H1 (cell line): ENCODE results near the gene KCNV2. TPM values are rescaled to one million over a fixed set of nuclear protein-coding genes. Genes with fewer than 3 reads are reported as not detected.

ENCODE experiments used
- CTCF ChIA-PET: fragments of 300-600 bp; sonication (Branson Sonifier 250); formaldehyde crosslinking; loops from one replicate; lab custom pipeline; 2021; ENCODE audit not compliant: partially characterized antibody; lab: Charles Lee
- POLR2A ChIA-PET: fragments of 300-600 bp; sonication (Branson Sonifier 250); formaldehyde crosslinking; loops from one replicate; lab custom pipeline; 2021; ENCODE audit warnings: inconsistent platforms; ENCODE audit not compliant: partially characterized antibody; lab: Charles Lee
- DNase-seq, 2 experiments: peaks; one replicate each; pipeline versions ENCODE4 v3.0.0 to v3.0.0-alpha.2; 2010 to 2022; ENCODE audit warnings: low spot score in 2 of 2, low read depth in 1 of 2, mixed read lengths in 1 of 2
- FAIRE-seq: peaks from 2 replicates; lab custom pipeline; 2011; peaks lifted over from hg19 to GRCh38; lab: Jason Lieb, UNC
- H2AFZ ChIP-seq: 2 replicates; pipeline ENCODE4 v1.8.1; 2012; ENCODE audit warnings: low read length, inconsistent platforms
- H2AK5ac ChIP-seq: 2 replicates; pipeline ENCODE4 v1.6.1; 2013; ENCODE audit warnings: low read depth, low read length
- H2BK120ac ChIP-seq: replicated peaks from 2 replicates; pipeline ENCODE3; 2013; ENCODE audit warnings: low read depth, low read length, inconsistent platforms
- H2BK12ac ChIP-seq: 2 replicates; pipeline ENCODE4 v1.6.1; 2013; ENCODE audit warnings: low read depth, low read length
- H2BK15ac ChIP-seq: 2 replicates; pipeline ENCODE4 v1.6.1; 2013; ENCODE audit warnings: low read length
- H2BK20ac ChIP-seq: 2 replicates; pipeline ENCODE4 v1.6.1; 2013; ENCODE audit warnings: low read length
- H2BK5ac ChIP-seq: 2 replicates; pipeline ENCODE4 v1.6.1; 2013; ENCODE audit warnings: low read depth, low read length
- H3K14ac ChIP-seq: 2 replicates; pipeline ENCODE4 v1.6.1; 2013; ENCODE audit warnings: inconsistent platforms; ENCODE audit not compliant: insufficient read length
- H3K18ac ChIP-seq: 2 replicates; pipeline ENCODE4 v1.6.1; 2013; ENCODE audit warnings: low read length; ENCODE audit errors: extremely low read depth
- H3K23ac ChIP-seq: 2 replicates; pipeline ENCODE4 v1.6.1; 2013; ENCODE audit warnings: inconsistent platforms; ENCODE audit not compliant: insufficient read length
- H3K23me2 ChIP-seq: 2 replicates; pipeline ENCODE4 v1.6.1; 2013; ENCODE audit warnings: low read depth, low read length
- H3K27ac ChIP-seq: 2 replicates; pipeline ENCODE4 v1.6.1; 2011; ENCODE audit warnings: low read depth, low read length, inconsistent platforms
- H3K27me3 ChIP-seq, 4 experiments: replicated peaks in 1 of 4; 1 replicate in 1 of 4; 2 replicates in 3 of 4; pipeline versions ENCODE4 v1.6.1 to v1.8.1; 2011 to 2013; ENCODE audit warnings: low read length in 3 of 4, mild to moderate bottlenecking in 3 of 4, inconsistent platforms in 2 of 4, mixed read lengths in 2 of 4, moderate library complexity in 1 of 4; ENCODE audit not compliant: control insufficient read depth in 3 of 4, insufficient read depth in 3 of 4; ENCODE audit errors: extremely low read depth in 1 of 4
- H3K36me3 ChIP-seq, 4 experiments: 2 replicates each; pipeline versions ENCODE4 v1.6.1 to v1.8.1; 2011 to 2013; ENCODE audit warnings: mild to moderate bottlenecking in 4 of 4, low read length in 3 of 4, moderate library complexity in 2 of 4, control low read depth in 1 of 4, inconsistent platforms in 1 of 4; ENCODE audit not compliant: insufficient read depth in 4 of 4, control insufficient read depth in 2 of 4
- H3K4ac ChIP-seq: replicated peaks from 2 replicates; pipeline ENCODE3; 2013; ENCODE audit warnings: low read length, low read depth, mixed read lengths, inconsistent platforms; ENCODE audit not compliant: insufficient read length
- H3K4me1 ChIP-seq, 4 experiments: replicated peaks in 1 of 4; 1 replicate in 1 of 4; 2 replicates in 3 of 4; pipeline versions ENCODE4 v1.6.1 to v1.8.1; 2011 to 2013; ENCODE audit warnings: low read length in 3 of 4, inconsistent platforms in 2 of 4, mixed read lengths in 1 of 4; ENCODE audit not compliant: insufficient read depth in 4 of 4, control insufficient read depth in 3 of 4
- H3K4me2 ChIP-seq, 2 experiments: 2 replicates each; pipeline versions ENCODE4 v1.6.1 to v1.8.1; 2011 to 2013; ENCODE audit warnings: low read depth in 2 of 2, low read length in 2 of 2, control low read depth in 1 of 2, inconsistent platforms in 1 of 2, mild to moderate bottlenecking in 1 of 2; ENCODE audit not compliant: insufficient read depth in 1 of 2
- H3K4me3 ChIP-seq, 4 experiments: fragments of 200-600, 300-600 bp in 1 of 4; sonication (generic), shearing (Covaris generic), sonication (Bioruptor Twin) in 1 of 4; 2 replicates each; pipeline versions ENCODE4 v1.5.1 to v1.8.1; 2011 to 2016; ENCODE audit warnings: low read length in 4 of 4, low read depth in 3 of 4, control low read depth in 2 of 4, inconsistent platforms in 2 of 4, mild to moderate bottlenecking in 2 of 4, mixed read lengths in 1 of 4, moderate library complexity in 1 of 4; ENCODE audit not compliant: insufficient read depth in 2 of 4; ENCODE audit errors: extremely low read depth in 1 of 4
- H3K56ac ChIP-seq: replicated peaks from 2 replicates; pipeline ENCODE3; 2013; ENCODE audit warnings: low read depth, mild to moderate bottlenecking, mixed read lengths, low read length, inconsistent platforms; ENCODE audit not compliant: insufficient read length
- H3K79me1 ChIP-seq: 2 replicates; pipeline ENCODE4 v1.6.1; 2013; ENCODE audit warnings: low read depth, low read length, control low read depth
- H3K79me2 ChIP-seq, 2 experiments: 2 replicates each; pipeline versions ENCODE4 v1.6.1 to v1.8.1; 2012 to 2013; ENCODE audit warnings: low read length in 2 of 2, mild to moderate bottlenecking in 2 of 2, inconsistent platforms in 1 of 2; ENCODE audit not compliant: insufficient read depth in 2 of 2, control insufficient read depth in 1 of 2
- H3K9ac ChIP-seq, 4 experiments: replicated peaks in 1 of 4; 1 replicate in 1 of 4; 2 replicates in 3 of 4; pipeline versions ENCODE4 v1.6.1 to v1.8.1; 2011 to 2013; ENCODE audit warnings: low read depth in 3 of 4, low read length in 3 of 4, control low read depth in 2 of 4, mild to moderate bottlenecking in 2 of 4, moderate library complexity in 2 of 4, inconsistent platforms in 1 of 4; ENCODE audit errors: extremely low read depth in 1 of 4
- H3K9me3 ChIP-seq, 2 experiments: 2 replicates each; pipeline versions ENCODE4 v1.6.1 to v1.8.1; 2012 to 2013; ENCODE audit warnings: mild to moderate bottlenecking in 2 of 2, moderate library complexity in 2 of 2, control low read depth in 1 of 2, inconsistent platforms in 1 of 2, low read depth in 1 of 2, low read length in 1 of 2, mixed read lengths in 1 of 2; ENCODE audit not compliant: insufficient read depth in 2 of 2
- H4K20me1 ChIP-seq, 2 experiments: replicated peaks in 1 of 2; 2 replicates each; pipeline versions ENCODE3 to v1.8.1; 2011 to 2013; ENCODE audit warnings: inconsistent platforms in 2 of 2, low read length in 2 of 2, mild to moderate bottlenecking in 1 of 2; ENCODE audit not compliant: insufficient read depth in 2 of 2, control insufficient read depth in 1 of 2
- H4K5ac ChIP-seq: 2 replicates; pipeline ENCODE4 v1.6.1; 2013; ENCODE audit warnings: low read length, low read depth, mixed read lengths, inconsistent platforms; ENCODE audit not compliant: insufficient read length
- H4K8ac ChIP-seq: 2 replicates; pipeline ENCODE4 v1.8.0; 2013; ENCODE audit warnings: mild to moderate bottlenecking, moderate library complexity, low read length, inconsistent platforms; ENCODE audit not compliant: insufficient read depth; ENCODE audit errors: extremely low read depth
- H4K91ac ChIP-seq: replicated peaks from 2 replicates; pipeline ENCODE3; 2013; ENCODE audit warnings: low read length, mixed read lengths, inconsistent platforms; ENCODE audit not compliant: insufficient read length
- ASH2L ChIP-seq: fragments of 200-600, 300-600 bp; sonication (generic); IDR thresholded peaks from one replicate; pipeline ENCODE4 v1.7.1; 2017; ENCODE audit warnings: low read length
- FOSL1 ChIP-seq: IDR thresholded peaks from 2 replicates; pipeline ENCODE4 v1.6.1; 2011; ENCODE audit warnings: mild to moderate bottlenecking, low read depth, low read length, moderate library complexity; ENCODE audit not compliant: insufficient read depth
- HDAC2 ChIP-seq, 2 experiments: fragments of 300-600 bp in 1 of 2; sonication (generic) in 1 of 2; IDR thresholded peaks; 2 replicates each; pipeline ENCODE4 v1.6.1; 2011 to 2012; ENCODE audit warnings: low read depth in 2 of 2, low read length in 2 of 2, mild to moderate bottlenecking in 2 of 2, moderate library complexity in 2 of 2, borderline replicate concordance in 1 of 2, inconsistent platforms in 1 of 2
- POLR2A ChIP-seq, 2 experiments: IDR thresholded peaks; 1 replicate in 1 of 2; 2 replicates in 1 of 2; pipeline ENCODE4 v1.6.1; 2011; ENCODE audit warnings: low read depth in 2 of 2, low read length in 2 of 2, mild to moderate bottlenecking in 2 of 2; ENCODE audit errors: control extremely low read depth in 1 of 2
- WGBS, 2 experiments: shearing (Covaris generic) in 1 of 2; methylation state at CpG; one replicate each; pipeline versions ENCODE4 v1.1.6 to v1.1.7; 2013 to 2015; ENCODE audit warnings: low lambda C conversion rate in 2 of 2, mixed read lengths in 2 of 2, inconsistent platforms in 1 of 2, low coverage in 1 of 2, missing lambda C conversion rate in 1 of 2; ENCODE audit not compliant: insufficient replicate concordance in 2 of 2, insufficient coverage in 1 of 2, insufficient read length in 1 of 2; ENCODE audit errors: extremely low coverage in 1 of 2, missing lambda C conversion rate in 1 of 2; 5-methylcytosine and 5-hydroxymethylcytosine counted together
- polyA plus RNA-seq, 7 experiments: library from polyadenylated mRNA; depleted of rRNA in 3 of 7; stranded (reverse) in 5 of 7; unstranded in 2 of 7; fragments of >200 nt in 5 of 7; fragments of 200-250 nt in 2 of 7; gene quantifications; 1 replicate in 5 of 7; 2 replicates in 1 of 7; 4 replicates in 1 of 7; pipeline versions ENCODE4 v1.2.1 to v1.2.3, GENCODE V29; 2011 to 2013; ENCODE audit warnings: missing spikeins in 2 of 7, mixed read lengths in 2 of 7
- total RNA-seq: library from RNA; stranded (reverse); fragmentation: NEBNext Ultra II Directional; extraction: Animal tissue kit (Norgen Biotek cat#: 25700); gene quantifications from 2 replicates; pipeline ENCODE4 v1.2.1, GENCODE V29; 2021

KCNV2 gene
- total and polyA plus RNA-seq, 2 of the 8 experiments (the other 6 are each of a cell fraction or from before 2014, with no cell fraction given) = not detected

DNA sequence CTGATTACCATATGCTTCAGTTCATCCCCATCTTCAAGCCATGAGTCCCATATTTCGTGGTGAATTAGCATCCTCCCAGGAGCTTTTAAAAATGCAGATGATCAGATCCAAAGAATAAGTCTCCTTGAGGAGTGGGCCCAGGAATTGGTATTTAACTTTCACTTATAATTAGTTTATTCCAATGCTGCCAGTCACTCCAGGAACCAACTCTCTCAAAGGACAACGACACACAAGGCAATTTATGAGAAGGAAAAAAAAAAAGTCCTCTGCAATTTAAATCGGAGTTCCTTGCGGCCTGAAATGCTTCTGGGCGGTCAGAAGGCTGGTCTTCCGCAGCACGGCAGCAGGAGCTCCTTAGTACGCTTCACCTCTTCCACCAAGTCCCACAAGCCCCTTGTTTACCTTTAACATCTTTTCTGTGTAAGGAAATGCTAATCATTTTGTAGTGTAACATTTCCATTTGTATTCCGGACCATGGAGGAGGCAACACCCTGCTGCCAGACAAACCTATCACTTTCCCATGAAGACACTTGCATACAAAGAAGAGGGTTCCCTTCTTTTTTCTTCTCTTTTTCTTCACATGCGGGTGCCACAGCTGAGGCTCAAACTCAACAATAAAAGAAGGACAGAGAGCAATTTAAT, 16.3 kb upstream of the KCNV2 start:
- H2AFZ ChIP-seq = no peak overlapping the region
- TF ChIP-seq ASH2L (no peak), FOSL1 (no peak), HDAC2 (IDR thresholded peaks at IDR 0.05; ENCODE audit: borderline replicate concordance in 1 of 2, low read depth in 2 of 2, low read length in 2 of 2) (peak in 1 of 2 experiments; percentile 23; a peak in 1 of 4 replicates), POLR2A (IDR thresholded peaks at IDR 0.05; ENCODE audit: control extremely low read depth in 1 of 2, low read depth in 2 of 2, low read length in 2 of 2) (peak in 1 of 2 experiments; percentile 8; a peak in 1 of 3 replicates)
- no peak overlapping the region for H2BK12ac ChIP-seq
- no peak overlapping the region for H2BK120ac ChIP-seq
- H2BK20ac ChIP-seq = no peak overlapping the region
- H4K5ac ChIP-seq = no peak overlapping the region
- H3K56ac ChIP-seq = no peak overlapping the region
- H3K23ac ChIP-seq = no peak overlapping the region
- no peak overlapping the region for H4K91ac ChIP-seq
- H2BK5ac ChIP-seq = no peak overlapping the region
- H3K4me1 ChIP-seq = peaks cover 0 to 13% (median 12%) of the 10 kb centered on the region in 4 experiments; a peak in 5 of 7 replicates
- FAIRE-seq (peak; percentile 63), DNase-seq (no peak)
- no peaks in the 10 kb centered on the region for H3K79me2 ChIP-seq
- H3K79me1 ChIP-seq = no peaks in the 10 kb centered on the region
- no peak overlapping the region for H4K8ac ChIP-seq
- no peak overlapping the region for H2AK5ac ChIP-seq
- ChIA-PET CTCF (interaction anchor here (0.6 kb wide), 1 partner anchor 519 kb away, joined by 3 read pairs; no protein-coding TSS in a partner anchor), POLR2A (interaction anchor here (0.7 to 1.3 kb wide), 5 partner anchors 9 to 44 kb away, joined by 3 to 6 read pairs (median 3); no protein-coding TSS in a partner anchor)
- no peaks in the 10 kb centered on the region for H4K20me1 ChIP-seq
- WGBS, 2 experiments = 21% methylated on average over 10 of the region's 10 CpGs; no CpG with 5 or more reads in 1 of the 2 experiments
- no peak overlapping the region for H3K4ac ChIP-seq
- H3K18ac ChIP-seq = no peak overlapping the region
- H3K4me3 ChIP-seq = peak overlapping the region in 2 of 4 experiments; percentile 8 to 38; a peak in 2 of 8 replicates
- H3K9me3 ChIP-seq = no peaks in the 10 kb centered on the region
- no peak overlapping the region for H2BK15ac ChIP-seq
- no peaks in the 10 kb centered on the region for H3K27me3 ChIP-seq
- H3K9ac ChIP-seq = no peak overlapping the region
- peak overlapping the region; percentile 8 to 26; a peak in 3 of 4 replicates for H3K4me2 ChIP-seq
- no peak overlapping the region for H3K27ac ChIP-seq
- no peak overlapping the region for H3K14ac ChIP-seq
- 0 out of 2 replicates have a peak, but pooled peaks cover 1% of the 10 kb centered on the region for H3K23me2 ChIP-seq
- no peaks in the 10 kb centered on the region for H3K36me3 ChIP-seq
